HEK293 (cell line): ENCODE measurements around the gene UBE3C.

ENCODE experiments used
- CTCF ChIA-PET: fragments of 350-600 bp; formaldehyde crosslinking; extraction: SDS; loops from one replicate; lab custom pipeline; 2021; ENCODE audit warnings: antibody characterized with exemption; lab: Yijun Ruan, JAX
- POLR2A ChIA-PET: fragments of 300-600 bp; formaldehyde crosslinking; extraction: SDS; loops from one replicate; lab custom pipeline; 2020; ENCODE audit warnings: antibody characterized with exemption, inconsistent platforms; lab: Yijun Ruan, JAX
- H3K27ac ChIP-seq: fragments of 200-500 bp; sonication (Bioruptor generic); 2 replicates; pipeline ENCODE4 v1.5.1; 2014; ENCODE audit warnings: low read depth, low read length, control low read depth, inconsistent platforms; ENCODE audit errors: extremely low read depth
- H3K36me3 ChIP-seq, 2 experiments: fragments of 200-500 bp in 1 of 2; sonication (Bioruptor generic) in 1 of 2; 1 replicate in 1 of 2; 2 replicates in 1 of 2; pipeline ENCODE4 v1.5.1; 2014 to 2017; ENCODE audit warnings: inconsistent platforms in 2 of 2, low read length in 2 of 2; ENCODE audit not compliant: control insufficient read depth in 2 of 2, insufficient read depth in 1 of 2
- H3K4me1 ChIP-seq: fragments of 200-500 bp; sonication (Bioruptor generic); 2 replicates; pipeline ENCODE4 v1.5.1; 2014; ENCODE audit warnings: mild to moderate bottlenecking, low read length, inconsistent platforms; ENCODE audit not compliant: control insufficient read depth, insufficient read depth
- H3K4me3 ChIP-seq: 2 replicates; pipeline ENCODE4 v1.5.1; 2011; ENCODE audit warnings: low read depth, mild to moderate bottlenecking, control low read depth, low read length, moderate library complexity
- H3K9me3 ChIP-seq: fragments of 200-500 bp; sonication (Bioruptor generic); 2 replicates; pipeline ENCODE4 v1.5.1; 2014; ENCODE audit warnings: low read depth, low read length, inconsistent platforms; ENCODE audit not compliant: control insufficient read depth, insufficient read depth
- OSR2 ChIP-seq: fragments of 450-650 bp; formaldehyde crosslinking; IDR thresholded peaks from 2 replicates; pipeline ENCODE4 v1.5.1; 2016; ENCODE audit warnings: missing biosample characterization, missing genetic modification characterization
- SCRT2 ChIP-seq: fragments of 450-650 bp; formaldehyde crosslinking; IDR thresholded peaks from 2 replicates; pipeline ENCODE4 v1.5.1; 2016; ENCODE audit warnings: missing biosample characterization, missing genetic modification characterization
- SP7 ChIP-seq: fragments of 450-650 bp; formaldehyde crosslinking; IDR thresholded peaks from 2 replicates; pipeline ENCODE4 v1.5.1; 2016; ENCODE audit warnings: missing biosample characterization, missing genetic modification characterization
- WT1 ChIP-seq: fragments of 450-650 bp; formaldehyde crosslinking; IDR thresholded peaks from 2 replicates; pipeline ENCODE4 v1.5.1; 2016; ENCODE audit warnings: missing biosample characterization, missing genetic modification characterization
- ZBTB1 ChIP-seq: fragments of 450-650 bp; formaldehyde crosslinking; IDR thresholded peaks from 2 replicates; pipeline ENCODE4 v1.5.1; 2016; ENCODE audit warnings: missing biosample characterization, missing genetic modification characterization
- ZBTB17 ChIP-seq: fragments of 450-650 bp; formaldehyde crosslinking; IDR thresholded peaks from 2 replicates; pipeline ENCODE4 v1.5.1; 2016; ENCODE audit warnings: missing biosample characterization, missing genetic modification characterization
- ZEB2 ChIP-seq: fragments of 450-650 bp; formaldehyde crosslinking; IDR thresholded peaks from 2 replicates; pipeline ENCODE4 v1.5.1; 2016; ENCODE audit warnings: missing biosample characterization, missing genetic modification characterization
- ZFHX2 ChIP-seq: fragments of 450-650 bp; formaldehyde crosslinking; conservative IDR thresholded peaks from 2 replicates; pipeline ENCODE4 v1.5.1; 2016; ENCODE audit warnings: missing biosample characterization, missing genetic modification characterization
- ZFP69B ChIP-seq: fragments of 450-650 bp; formaldehyde crosslinking; IDR thresholded peaks from 2 replicates; pipeline ENCODE4 v1.5.1; 2016; ENCODE audit warnings: missing biosample characterization, missing genetic modification characterization
- ZNF121 ChIP-seq: fragments of 450-650 bp; formaldehyde crosslinking; IDR thresholded peaks from 2 replicates; pipeline ENCODE4 v1.5.1; 2016; ENCODE audit warnings: missing biosample characterization, missing genetic modification characterization
- ZNF341 ChIP-seq: fragments of 450-650 bp; formaldehyde crosslinking; IDR thresholded peaks from 2 replicates; pipeline ENCODE4; 2016; ENCODE audit warnings: low read depth, missing biosample characterization, missing genetic modification characterization
- ZNF549 ChIP-seq: fragments of 450-650 bp; IDR thresholded peaks from 2 replicates; pipeline ENCODE4 v1.5.1; 2018; ENCODE audit warnings: missing biosample characterization, missing genetic modification characterization, mild to moderate bottlenecking, inconsistent platforms, moderate library complexity
- ZNF585B ChIP-seq: fragments of 450-650 bp; formaldehyde crosslinking; IDR thresholded peaks from 2 replicates; pipeline ENCODE4 v1.5.1; 2016; ENCODE audit warnings: missing biosample characterization, missing genetic modification characterization
- ZNF600 ChIP-seq: fragments of 450-650 bp; formaldehyde crosslinking; IDR thresholded peaks from 2 replicates; pipeline ENCODE4 v1.5.1; 2016; ENCODE audit warnings: missing biosample characterization, missing genetic modification characterization
- ZNF670 ChIP-seq: fragments of 450-650 bp; formaldehyde crosslinking; IDR thresholded peaks from 2 replicates; pipeline ENCODE4 v1.5.1; 2016; ENCODE audit warnings: missing biosample characterization, missing genetic modification characterization, low read depth
- ZNF843 ChIP-seq: fragments of 450-650 bp; formaldehyde crosslinking; IDR thresholded peaks from 2 replicates; pipeline ENCODE4 v1.5.1; 2016; ENCODE audit warnings: missing biosample characterization, missing genetic modification characterization
- ZXDB ChIP-seq: fragments of 450-650 bp; formaldehyde crosslinking; IDR thresholded peaks from 2 replicates; pipeline ENCODE4 v1.5.1; 2016; ENCODE audit warnings: missing biosample characterization, missing genetic modification characterization
- TF ChIP-seq, protein P1 (sequence below): fragments of 450-650 bp; formaldehyde crosslinking; IDR thresholded peaks from 2 replicates; pipeline ENCODE4 v1.5.1; 2016; ENCODE audit warnings: missing biosample characterization, missing genetic modification characterization, low read depth
- TF ChIP-seq, protein P2 (sequence below): fragments of 450-650 bp; formaldehyde crosslinking; IDR thresholded peaks from 2 replicates; pipeline ENCODE4 v1.5.1; 2016; ENCODE audit warnings: missing biosample characterization, missing genetic modification characterization
- TF ChIP-seq, protein P3 (sequence below): fragments of 450-650 bp; formaldehyde crosslinking; IDR thresholded peaks from 2 replicates; pipeline ENCODE4 v1.5.1; 2016; ENCODE audit warnings: missing biosample characterization, missing genetic modification characterization
- TF ChIP-seq, protein P4 (sequence below): fragments of 450-650 bp; formaldehyde crosslinking; IDR thresholded peaks from 2 replicates; pipeline ENCODE4 v1.5.1; 2016; ENCODE audit warnings: missing biosample characterization, missing genetic modification characterization

Gene UBE3C

GRCh38 chr7:157271315-157271990 is 132.7 kb downstream of the UBE3C start:
- ChIA-PET CTCF (interaction anchor here (0.6 kb wide), 1 partner anchor 768 kb away, joined by 3 read pairs; no protein-coding TSS in a partner anchor), POLR2A (no interaction called here)
- no peak overlapping the region for H3K27ac ChIP-seq
- peaks cover 3 to 56% of the 10 kb centered on the region in 2 experiments; a peak in 2 of 3 replicates for H3K36me3 ChIP-seq
- H3K4me1 ChIP-seq: no peaks in the 10 kb centered on the region
- TF ChIP-seq ZBTB17 (tag by site-specific recombination) (peak; percentile 56), ZEB2 (tag by site-specific recombination) (0 out of 2 replicates have a peak, but pooled peaks have one; percentile 1), ZNF549 (no peak), OSR2 (tag by site-specific recombination) (peak; percentile 78), ZNF341 (tag by site-specific recombination) (no peak), ZBTB1 (tag by site-specific recombination) (no peak), ZXDB (tag by site-specific recombination) (0 out of 2 replicates have a peak, but pooled peaks have one; percentile 35), WT1 (tag by site-specific recombination) (0 out of 2 replicates have a peak, but pooled peaks have one; percentile 9), ZFP69B (tag by site-specific recombination) (0 out of 2 replicates have a peak, but pooled peaks have one; percentile 29), ZNF121 (no peak), SCRT2 (peak; percentile 79)
- TF ChIP-seq, protein P1, sequence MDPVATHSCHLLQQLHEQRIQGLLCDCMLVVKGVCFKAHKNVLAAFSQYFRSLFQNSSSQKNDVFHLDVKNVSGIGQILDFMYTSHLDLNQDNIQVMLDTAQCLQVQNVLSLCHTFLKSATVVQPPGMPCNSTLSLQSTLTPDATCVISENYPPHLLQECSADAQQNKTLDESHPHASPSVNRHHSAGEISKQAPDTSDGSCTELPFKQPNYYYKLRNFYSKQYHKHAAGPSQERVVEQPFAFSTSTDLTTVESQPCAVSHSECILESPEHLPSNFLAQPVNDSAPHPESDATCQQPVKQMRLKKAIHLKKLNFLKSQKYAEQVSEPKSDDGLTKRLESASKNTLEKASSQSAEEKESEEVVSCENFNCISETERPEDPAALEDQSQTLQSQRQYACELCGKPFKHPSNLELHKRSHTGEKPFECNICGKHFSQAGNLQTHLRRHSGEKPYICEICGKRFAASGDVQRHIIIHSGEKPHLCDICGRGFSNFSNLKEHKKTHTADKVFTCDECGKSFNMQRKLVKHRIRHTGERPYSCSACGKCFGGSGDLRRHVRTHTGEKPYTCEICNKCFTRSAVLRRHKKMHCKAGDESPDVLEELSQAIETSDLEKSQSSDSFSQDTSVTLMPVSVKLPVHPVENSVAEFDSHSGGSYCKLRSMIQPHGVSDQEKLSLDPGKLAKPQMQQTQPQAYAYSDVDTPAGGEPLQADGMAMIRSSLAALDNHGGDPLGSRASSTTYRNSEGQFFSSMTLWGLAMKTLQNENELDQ (tag by site-specific recombination): no peak
- TF ChIP-seq, protein P2, sequence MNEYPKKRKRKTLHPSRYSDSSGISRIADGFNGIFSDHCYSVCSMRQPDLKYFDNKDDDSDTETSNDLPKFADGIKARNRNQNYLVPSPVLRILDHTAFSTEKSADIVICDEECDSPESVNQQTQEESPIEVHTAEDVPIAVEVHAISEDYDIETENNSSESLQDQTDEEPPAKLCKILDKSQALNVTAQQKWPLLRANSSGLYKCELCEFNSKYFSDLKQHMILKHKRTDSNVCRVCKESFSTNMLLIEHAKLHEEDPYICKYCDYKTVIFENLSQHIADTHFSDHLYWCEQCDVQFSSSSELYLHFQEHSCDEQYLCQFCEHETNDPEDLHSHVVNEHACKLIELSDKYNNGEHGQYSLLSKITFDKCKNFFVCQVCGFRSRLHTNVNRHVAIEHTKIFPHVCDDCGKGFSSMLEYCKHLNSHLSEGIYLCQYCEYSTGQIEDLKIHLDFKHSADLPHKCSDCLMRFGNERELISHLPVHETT: 0 out of 2 replicates have a peak, but pooled peaks have one; percentile 14
- TF ChIP-seq, protein P3, sequence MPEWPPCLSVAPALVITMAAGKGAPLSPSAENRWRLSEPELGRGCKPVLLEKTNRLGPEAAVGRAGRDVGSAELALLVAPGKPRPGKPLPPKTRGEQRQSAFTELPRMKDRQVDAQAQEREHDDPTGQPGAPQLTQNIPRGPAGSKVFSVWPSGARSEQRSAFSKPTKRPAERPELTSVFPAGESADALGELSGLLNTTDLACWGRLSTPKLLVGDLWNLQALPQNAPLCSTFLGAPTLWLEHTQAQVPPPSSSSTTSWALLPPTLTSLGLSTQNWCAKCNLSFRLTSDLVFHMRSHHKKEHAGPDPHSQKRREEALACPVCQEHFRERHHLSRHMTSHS: no peak
- TF ChIP-seq, protein P4, sequence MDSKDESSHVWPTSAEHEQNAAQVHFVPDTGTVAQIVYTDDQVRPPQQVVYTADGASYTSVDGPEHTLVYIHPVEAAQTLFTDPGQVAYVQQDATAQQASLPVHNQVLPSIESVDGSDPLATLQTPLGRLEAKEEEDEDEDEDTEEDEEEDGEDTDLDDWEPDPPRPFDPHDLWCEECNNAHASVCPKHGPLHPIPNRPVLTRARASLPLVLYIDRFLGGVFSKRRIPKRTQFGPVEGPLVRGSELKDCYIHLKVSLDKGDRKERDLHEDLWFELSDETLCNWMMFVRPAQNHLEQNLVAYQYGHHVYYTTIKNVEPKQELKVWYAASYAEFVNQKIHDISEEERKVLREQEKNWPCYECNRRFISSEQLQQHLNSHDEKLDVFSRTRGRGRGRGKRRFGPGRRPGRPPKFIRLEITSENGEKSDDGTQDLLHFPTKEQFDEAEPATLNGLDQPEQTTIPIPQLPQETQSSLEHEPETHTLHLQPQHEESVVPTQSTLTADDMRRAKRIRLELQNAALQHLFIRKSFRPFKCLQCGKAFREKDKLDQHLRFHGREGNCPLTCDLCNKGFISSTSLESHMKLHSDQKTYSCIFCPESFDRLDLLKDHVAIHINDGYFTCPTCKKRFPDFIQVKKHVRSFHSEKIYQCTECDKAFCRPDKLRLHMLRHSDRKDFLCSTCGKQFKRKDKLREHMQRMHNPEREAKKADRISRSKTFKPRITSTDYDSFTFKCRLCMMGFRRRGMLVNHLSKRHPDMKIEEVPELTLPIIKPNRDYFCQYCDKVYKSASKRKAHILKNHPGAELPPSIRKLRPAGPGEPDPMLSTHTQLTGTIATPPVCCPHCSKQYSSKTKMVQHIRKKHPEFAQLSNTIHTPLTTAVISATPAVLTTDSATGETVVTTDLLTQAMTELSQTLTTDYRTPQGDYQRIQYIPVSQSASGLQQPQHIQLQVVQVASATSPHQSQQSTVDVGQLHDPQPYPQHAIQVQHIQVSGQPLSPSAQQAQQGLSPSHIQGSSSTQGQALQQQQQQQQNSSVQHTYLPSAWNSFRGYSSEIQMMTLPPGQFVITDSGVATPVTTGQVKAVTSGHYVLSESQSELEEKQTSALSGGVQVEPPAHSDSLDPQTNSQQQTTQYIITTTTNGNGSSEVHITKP: peak; percentile 98
- H3K4me3 ChIP-seq: no peak overlapping the region
- no peaks in the 10 kb centered on the region for H3K9me3 ChIP-seq

GRCh38 chr7:157271991-157272324 is 133.2 kb downstream of the UBE3C start:
- Histone ChIP-seq H3K9me3 (no peaks in the 10 kb centered on the region), H3K27ac (no peak overlapping the region), H3K4me3 (no peak overlapping the region), H3K4me1 (no peaks in the 10 kb centered on the region), H3K36me3 (peaks cover 0 to 51% of the 10 kb centered on the region in 2 experiments; a peak in 2 of 3 replicates)
- ChIA-PET POLR2A (no interaction called here), CTCF (no interaction called here)
- TF ChIP-seq, protein P2: 0 out of 2 replicates have a peak, but pooled peaks have one; percentile 6
- TF ChIP-seq ZFHX2: peak; percentile 55
- peak; percentile 30; the same call in 1 of the 2 replicates for TF ChIP-seq ZEB2 (tag by site-specific recombination)
- no peak for TF ChIP-seq ZNF670 (tag by site-specific recombination)
- TF ChIP-seq, protein P4: peak; percentile 29
- TF ChIP-seq ZNF585B (tag by site-specific recombination): no peak
- peak; percentile 32; the same call in 1 of the 2 replicates for TF ChIP-seq ZNF843 (tag by site-specific recombination)
- peak; percentile 93 for TF ChIP-seq ZNF600
- 0 out of 2 replicates have a peak, but pooled peaks have one; percentile 60 for TF ChIP-seq SP7 (tag by site-specific recombination)
